GM06990 (cell line): Measurements from ENCODE around the gene SEMA6B.
A peak's percentile ranks its signal among the peaks of the same experiment; 100 is the strongest.

Experiments used
- DNase-seq: peaks from one replicate; pipeline ENCODE4 v3.0.0-alpha.2; 2011; ENCODE audit not compliant: insufficient read length; ENCODE audit errors: extremely low read depth
- H3K27me3 ChIP-seq: replicated peaks from 2 replicates; pipeline ENCODE4 v1.6.0; 2011; ENCODE audit warnings: low read length; ENCODE audit not compliant: control insufficient read depth, insufficient read depth
- H3K36me3 ChIP-seq: 2 replicates; pipeline ENCODE4 v1.5.1; 2011; ENCODE audit warnings: low read length; ENCODE audit not compliant: control insufficient read depth, insufficient read depth
- H3K4me3 ChIP-seq: replicated peaks from 2 replicates; pipeline ENCODE4 v1.5.1; 2011; ENCODE audit warnings: low read depth, mild to moderate bottlenecking, control low read depth, low read length
- TF ChIP-seq, protein P1 (sequence below): IDR thresholded peaks from 2 replicates; pipeline ENCODE4 v1.5.1; 2011; ENCODE audit warnings: low read length, control low read depth, mild to moderate bottlenecking, inconsistent platforms; ENCODE audit not compliant: insufficient read depth, poor library complexity, severe bottlenecking

SEMA6B gene

DNA sequence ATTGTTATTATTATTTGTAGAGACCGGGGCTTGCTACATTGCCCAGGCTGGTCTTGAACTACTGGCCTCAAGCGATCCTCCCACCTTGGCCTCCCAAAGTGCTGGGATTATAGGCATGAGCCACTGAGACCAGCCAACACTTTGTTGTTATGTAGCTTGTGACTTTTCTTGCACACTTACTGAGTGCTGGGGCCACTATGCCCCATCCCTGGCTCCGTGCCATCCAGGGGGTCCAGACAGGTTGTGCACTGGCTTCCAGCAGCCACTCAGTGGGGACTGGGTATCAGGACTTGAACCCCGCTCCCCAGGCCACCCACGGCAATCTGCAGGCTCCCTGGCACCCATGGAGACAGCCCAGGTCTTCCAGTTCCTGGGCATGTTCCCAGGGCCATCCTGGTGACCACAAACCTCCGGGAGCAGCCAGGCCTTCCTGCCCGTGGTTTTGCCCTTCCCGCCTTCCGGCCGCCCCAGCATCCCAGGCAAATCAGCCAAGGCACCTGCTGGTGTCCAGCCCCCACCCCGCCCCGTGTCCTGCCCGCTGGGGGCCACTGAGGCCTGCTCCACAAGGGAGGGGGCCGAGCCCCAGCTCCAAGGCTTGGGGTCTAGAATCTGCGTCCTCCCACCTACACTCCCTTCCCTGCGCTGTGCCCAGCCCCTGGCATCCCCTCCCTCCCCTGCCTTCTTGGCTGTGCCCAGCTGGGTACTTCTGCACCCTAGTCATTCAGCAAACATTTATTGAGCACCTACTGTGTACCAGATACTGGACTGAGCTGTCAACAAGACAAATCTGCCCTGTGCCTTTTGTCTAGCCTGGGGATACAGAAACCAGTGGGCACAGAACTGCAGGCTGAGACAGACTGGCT lies 23.7 kb upstream of the SEMA6B start:
- Histone ChIP-seq H3K27me3 (peaks cover 1% of the 10 kb centered on the region), H3K4me3 (no peak overlapping the region), H3K36me3 (no peaks in the 10 kb centered on the region)
- no peak for DNase-seq
- TF ChIP-seq, protein P1, sequence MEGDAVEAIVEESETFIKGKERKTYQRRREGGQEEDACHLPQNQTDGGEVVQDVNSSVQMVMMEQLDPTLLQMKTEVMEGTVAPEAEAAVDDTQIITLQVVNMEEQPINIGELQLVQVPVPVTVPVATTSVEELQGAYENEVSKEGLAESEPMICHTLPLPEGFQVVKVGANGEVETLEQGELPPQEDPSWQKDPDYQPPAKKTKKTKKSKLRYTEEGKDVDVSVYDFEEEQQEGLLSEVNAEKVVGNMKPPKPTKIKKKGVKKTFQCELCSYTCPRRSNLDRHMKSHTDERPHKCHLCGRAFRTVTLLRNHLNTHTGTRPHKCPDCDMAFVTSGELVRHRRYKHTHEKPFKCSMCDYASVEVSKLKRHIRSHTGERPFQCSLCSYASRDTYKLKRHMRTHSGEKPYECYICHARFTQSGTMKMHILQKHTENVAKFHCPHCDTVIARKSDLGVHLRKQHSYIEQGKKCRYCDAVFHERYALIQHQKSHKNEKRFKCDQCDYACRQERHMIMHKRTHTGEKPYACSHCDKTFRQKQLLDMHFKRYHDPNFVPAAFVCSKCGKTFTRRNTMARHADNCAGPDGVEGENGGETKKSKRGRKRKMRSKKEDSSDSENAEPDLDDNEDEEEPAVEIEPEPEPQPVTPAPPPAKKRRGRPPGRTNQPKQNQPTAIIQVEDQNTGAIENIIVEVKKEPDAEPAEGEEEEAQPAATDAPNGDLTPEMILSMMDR: no peak

DNA sequence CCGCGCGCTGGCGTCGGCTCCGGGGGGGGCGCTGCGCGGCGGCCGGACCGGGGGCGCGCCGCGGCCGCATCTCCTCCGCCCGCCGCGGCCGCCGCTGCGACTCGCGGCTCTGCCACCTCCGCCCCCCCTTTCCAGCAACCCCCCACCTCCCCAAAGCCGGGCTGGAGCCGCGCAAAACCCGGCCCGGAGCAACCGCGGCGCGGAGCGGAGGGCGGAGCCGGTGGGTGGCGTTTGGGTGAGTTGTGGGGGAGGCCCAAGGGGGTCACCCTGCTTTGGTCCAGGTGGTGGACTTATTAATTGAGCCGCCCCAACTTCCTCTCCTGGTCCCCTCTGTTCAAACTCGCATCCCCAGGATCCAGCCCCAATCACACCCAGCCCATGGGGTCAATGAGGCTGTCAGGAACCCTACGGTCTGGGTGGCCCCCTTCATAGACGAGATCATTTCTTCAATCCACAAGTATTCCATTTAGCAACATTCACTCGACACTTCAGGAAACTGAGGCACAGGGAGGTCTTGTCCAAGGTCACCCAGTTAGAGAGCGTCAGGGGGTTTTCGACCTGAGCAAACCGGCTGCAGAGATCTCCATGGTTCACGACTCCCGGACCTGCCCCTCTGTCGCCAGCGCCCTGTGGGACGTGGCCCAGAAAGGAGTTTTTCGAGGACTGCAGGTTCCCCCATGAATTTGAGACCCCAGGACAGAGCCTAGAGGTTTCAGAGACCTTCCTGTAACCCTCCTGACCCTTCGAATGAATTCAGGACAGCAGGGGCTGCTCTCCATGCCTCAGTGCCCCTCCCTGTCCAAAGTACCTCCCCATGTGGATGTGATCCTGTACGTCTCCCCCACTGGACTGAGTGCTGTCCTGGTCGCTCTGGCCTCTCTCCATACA lies 22.4 kb upstream of the SEMA6B start:
- TF ChIP-seq, protein P1: no peak
- H3K27me3 ChIP-seq: peaks cover 1% of the 10 kb centered on the region
- no peaks in the 10 kb centered on the region for H3K36me3 ChIP-seq
- peak; percentile 62 for DNase-seq
- H3K4me3 ChIP-seq: no peak overlapping the region

DNA sequence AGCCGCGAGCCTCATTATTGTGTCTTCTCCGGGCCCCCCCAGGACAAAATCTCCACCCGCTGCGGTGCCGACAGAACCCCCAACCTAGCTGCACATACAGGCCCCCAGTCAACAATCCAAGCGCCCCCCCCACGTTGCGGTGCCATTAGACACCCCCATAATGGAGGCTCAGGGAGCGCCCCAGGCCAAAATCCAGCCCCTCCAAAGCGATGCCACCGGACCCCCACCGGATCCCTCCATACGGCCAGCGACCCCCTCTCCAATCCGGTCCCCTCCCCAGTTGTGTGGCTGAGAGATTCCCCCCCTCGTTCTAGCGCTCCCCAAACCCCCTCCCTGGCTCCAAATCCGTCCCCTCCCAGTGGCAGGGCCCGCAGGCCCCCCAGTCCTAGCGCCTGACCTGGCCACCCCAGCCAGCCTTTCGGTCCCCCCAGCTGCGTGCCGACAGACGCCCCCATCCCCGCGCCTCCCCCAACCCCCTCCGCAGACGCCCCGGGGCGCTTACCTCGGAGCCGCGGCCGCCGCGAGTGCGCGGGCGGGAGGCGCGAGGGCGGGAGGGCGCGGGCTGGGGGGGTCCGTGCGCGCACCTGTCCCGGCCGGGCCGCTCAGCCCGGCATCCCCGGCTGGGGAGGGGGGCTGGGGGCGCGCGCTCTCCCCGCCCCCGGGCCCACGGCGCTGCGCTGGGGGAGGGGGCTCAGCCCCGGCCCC lies 21.6 kb upstream of the SEMA6B start:
- DNase-seq: no peak
- Histone ChIP-seq H3K4me3 (no peak overlapping the region), H3K27me3 (peaks cover 1% of the 10 kb centered on the region), H3K36me3 (no peaks in the 10 kb centered on the region)
- TF ChIP-seq, protein P1: no peak

DNA sequence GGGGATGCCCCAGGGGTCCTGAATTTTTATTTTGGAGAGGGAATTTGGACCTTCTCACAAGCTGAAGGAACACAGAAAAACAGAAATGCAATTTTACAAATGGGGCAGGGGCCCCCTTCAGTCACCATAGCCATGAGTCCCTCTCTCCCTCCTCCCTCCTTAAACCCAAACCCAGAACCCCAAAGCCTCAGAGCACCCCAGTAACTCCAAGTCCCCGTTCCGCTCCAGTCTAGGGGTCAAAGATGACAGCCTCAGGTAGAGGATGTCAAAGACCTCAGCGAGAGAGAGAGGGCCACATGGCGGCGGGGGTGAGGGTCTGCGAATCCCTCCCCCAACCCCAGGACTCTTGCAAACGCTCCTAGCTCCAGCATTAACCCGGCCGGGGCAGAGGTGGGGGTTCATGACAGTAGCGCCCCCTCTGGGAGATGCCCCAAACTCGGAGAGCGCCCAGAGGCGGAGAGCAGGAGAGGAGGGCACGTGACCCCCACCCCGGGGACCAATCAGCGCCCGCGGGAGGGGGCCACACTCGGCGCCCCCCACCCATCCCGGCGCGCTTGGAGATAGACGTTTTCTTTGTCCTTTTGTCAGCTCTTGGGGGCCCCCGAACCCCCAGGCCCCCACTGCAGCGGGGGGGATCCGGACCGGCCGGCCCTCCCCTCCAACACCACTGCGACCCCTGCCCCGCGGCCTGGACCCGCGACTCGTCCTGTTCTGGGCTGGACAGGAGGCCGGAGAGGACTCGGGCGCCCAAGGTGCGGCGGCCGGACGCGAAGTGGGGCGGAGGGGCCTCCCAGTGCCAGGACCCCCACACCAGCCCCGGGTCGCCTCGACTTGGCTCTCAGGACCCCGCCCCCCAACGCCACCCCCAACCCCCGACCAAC lies 20.8 kb upstream of the SEMA6B start:
- H3K27me3 ChIP-seq: peaks cover 1% of the 10 kb centered on the region
- no peak for DNase-seq
- H3K4me3 ChIP-seq: no peak overlapping the region
- H3K36me3 ChIP-seq: no peaks in the 10 kb centered on the region
- TF ChIP-seq, protein P1: no peak

DNA sequence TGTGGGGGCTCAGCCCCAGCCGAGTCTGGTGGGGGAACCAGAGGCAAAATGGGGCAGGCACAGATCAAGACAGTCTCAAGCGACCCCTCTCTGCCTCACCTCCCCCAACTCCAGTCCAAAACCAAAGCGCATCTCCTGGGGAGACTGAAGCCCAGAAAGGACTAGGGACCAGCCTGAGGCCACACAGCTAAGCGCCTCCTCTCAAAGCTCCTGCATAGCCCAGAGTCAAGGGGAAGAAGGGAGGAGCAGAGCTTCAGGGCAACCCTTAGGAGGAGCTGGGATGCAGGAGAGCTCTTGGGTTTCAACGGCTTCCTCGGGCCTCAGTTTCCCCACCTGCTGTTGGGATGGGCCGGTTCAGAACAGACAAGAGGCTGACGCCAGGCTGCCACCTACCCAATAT lies 19.9 kb upstream of the SEMA6B start:
- DNase-seq: no peak

More for the DNA sequence above, 19.9 kb upstream of the SEMA6B start:
- TF ChIP-seq, protein P1: no peak
- Histone ChIP-seq H3K4me3 (no peak overlapping the region), H3K27me3 (peaks cover 1% of the 10 kb centered on the region), H3K36me3 (no peaks in the 10 kb centered on the region)
